ENCODE data around the gene TTYH2. TPM values are rescaled to one million over a fixed set of nuclear protein-coding genes. Genes with fewer than 3 reads are reported as not detected.

The TTYH2 gene
- total RNA-seq, 1 experiment from 2014 or later = 4.5 TPM

GRCh38 chr17:74182041-74182723 is 31.2 kb upstream of the TTYH2 start:
- POLR2A ChIA-PET = no interaction called here
- ATAC-seq (no peak), DNase-seq (ENCODE audit: low spot score) (no peak)
- Mint-ChIP-seq H3K36me3 (no peaks in the 10 kb centered on the region), H3K4me3 (no peak overlapping the region), H3K27ac (no peak overlapping the region), H3K9me3 (no peaks in the 10 kb centered on the region), H3K4me1 (peaks cover 12% of the 10 kb centered on the region), H3K27me3 (ENCODE audit: low read depth) (peaks cover 8% of the 10 kb centered on the region)
- no peak for TF ChIP-seq NFE2L1 (CRISPR knock-in tag; IDR thresholded peaks at IDR 0.05)
- no peak for TF ChIP-seq GABPB1 (CRISPR knock-in tag; IDR thresholded peaks at IDR 0.05)
- TF ChIP-seq, protein P1, sequence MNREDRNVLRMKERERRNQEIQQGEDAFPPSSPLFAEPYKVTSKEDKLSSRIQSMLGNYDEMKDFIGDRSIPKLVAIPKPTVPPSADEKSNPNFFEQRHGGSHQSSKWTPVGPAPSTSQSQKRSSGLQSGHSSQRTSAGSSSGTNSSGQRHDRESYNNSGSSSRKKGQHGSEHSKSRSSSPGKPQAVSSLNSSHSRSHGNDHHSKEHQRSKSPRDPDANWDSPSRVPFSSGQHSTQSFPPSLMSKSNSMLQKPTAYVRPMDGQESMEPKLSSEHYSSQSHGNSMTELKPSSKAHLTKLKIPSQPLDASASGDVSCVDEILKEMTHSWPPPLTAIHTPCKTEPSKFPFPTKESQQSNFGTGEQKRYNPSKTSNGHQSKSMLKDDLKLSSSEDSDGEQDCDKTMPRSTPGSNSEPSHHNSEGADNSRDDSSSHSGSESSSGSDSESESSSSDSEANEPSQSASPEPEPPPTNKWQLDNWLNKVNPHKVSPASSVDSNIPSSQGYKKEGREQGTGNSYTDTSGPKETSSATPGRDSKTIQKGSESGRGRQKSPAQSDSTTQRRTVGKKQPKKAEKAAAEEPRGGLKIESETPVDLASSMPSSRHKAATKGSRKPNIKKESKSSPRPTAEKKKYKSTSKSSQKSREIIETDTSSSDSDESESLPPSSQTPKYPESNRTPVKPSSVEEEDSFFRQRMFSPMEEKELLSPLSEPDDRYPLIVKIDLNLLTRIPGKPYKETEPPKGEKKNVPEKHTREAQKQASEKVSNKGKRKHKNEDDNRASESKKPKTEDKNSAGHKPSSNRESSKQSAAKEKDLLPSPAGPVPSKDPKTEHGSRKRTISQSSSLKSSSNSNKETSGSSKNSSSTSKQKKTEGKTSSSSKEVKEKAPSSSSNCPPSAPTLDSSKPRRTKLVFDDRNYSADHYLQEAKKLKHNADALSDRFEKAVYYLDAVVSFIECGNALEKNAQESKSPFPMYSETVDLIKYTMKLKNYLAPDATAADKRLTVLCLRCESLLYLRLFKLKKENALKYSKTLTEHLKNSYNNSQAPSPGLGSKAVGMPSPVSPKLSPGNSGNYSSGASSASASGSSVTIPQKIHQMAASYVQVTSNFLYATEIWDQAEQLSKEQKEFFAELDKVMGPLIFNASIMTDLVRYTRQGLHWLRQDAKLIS (CRISPR knock-in tag; IDR thresholded peaks at IDR 0.05; ENCODE audit: borderline replicate concordance) = no peak
- no peak for TF ChIP-seq NFATC4 (CRISPR knock-in tag; IDR thresholded peaks at IDR 0.05)
- no peak for TF ChIP-seq GRHL2 (CRISPR knock-in tag; IDR thresholded peaks at IDR 0.05; ENCODE audit: insufficient replicate concordance, severe bottlenecking)
- TF ChIP-seq ZNF416 (CRISPR knock-in tag; IDR thresholded peaks at IDR 0.05) = no peak
- TF ChIP-seq CDX4 (CRISPR knock-in tag; IDR thresholded peaks at IDR 0.05; ENCODE audit: borderline replicate concordance) = no peak
- no peak for TF ChIP-seq MYBL2 (CRISPR knock-in tag; IDR thresholded peaks at IDR 0.05)
- no peak for TF ChIP-seq ZNF263 (CRISPR knock-in tag; IDR thresholded peaks at IDR 0.05; ENCODE audit: low read depth)
- no peak for TF ChIP-seq FOXK1 (CRISPR knock-in tag; IDR thresholded peaks at IDR 0.05)
- TF ChIP-seq, protein P2, sequence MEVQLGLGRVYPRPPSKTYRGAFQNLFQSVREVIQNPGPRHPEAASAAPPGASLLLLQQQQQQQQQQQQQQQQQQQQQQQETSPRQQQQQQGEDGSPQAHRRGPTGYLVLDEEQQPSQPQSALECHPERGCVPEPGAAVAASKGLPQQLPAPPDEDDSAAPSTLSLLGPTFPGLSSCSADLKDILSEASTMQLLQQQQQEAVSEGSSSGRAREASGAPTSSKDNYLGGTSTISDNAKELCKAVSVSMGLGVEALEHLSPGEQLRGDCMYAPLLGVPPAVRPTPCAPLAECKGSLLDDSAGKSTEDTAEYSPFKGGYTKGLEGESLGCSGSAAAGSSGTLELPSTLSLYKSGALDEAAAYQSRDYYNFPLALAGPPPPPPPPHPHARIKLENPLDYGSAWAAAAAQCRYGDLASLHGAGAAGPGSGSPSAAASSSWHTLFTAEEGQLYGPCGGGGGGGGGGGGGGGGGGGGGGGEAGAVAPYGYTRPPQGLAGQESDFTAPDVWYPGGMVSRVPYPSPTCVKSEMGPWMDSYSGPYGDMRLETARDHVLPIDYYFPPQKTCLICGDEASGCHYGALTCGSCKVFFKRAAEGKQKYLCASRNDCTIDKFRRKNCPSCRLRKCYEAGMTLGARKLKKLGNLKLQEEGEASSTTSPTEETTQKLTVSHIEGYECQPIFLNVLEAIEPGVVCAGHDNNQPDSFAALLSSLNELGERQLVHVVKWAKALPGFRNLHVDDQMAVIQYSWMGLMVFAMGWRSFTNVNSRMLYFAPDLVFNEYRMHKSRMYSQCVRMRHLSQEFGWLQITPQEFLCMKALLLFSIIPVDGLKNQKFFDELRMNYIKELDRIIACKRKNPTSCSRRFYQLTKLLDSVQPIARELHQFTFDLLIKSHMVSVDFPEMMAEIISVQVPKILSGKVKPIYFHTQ (CRISPR knock-in tag; IDR thresholded peaks at IDR 0.05) = no peak
- TF ChIP-seq, protein P3, sequence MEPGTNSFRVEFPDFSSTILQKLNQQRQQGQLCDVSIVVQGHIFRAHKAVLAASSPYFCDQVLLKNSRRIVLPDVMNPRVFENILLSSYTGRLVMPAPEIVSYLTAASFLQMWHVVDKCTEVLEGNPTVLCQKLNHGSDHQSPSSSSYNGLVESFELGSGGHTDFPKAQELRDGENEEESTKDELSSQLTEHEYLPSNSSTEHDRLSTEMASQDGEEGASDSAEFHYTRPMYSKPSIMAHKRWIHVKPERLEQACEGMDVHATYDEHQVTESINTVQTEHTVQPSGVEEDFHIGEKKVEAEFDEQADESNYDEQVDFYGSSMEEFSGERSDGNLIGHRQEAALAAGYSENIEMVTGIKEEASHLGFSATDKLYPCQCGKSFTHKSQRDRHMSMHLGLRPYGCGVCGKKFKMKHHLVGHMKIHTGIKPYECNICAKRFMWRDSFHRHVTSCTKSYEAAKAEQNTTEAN (CRISPR knock-in tag; IDR thresholded peaks at IDR 0.05) = no peak
- no peak for TF ChIP-seq IRF1 (CRISPR knock-in tag; IDR thresholded peaks at IDR 0.05)
- TF ChIP-seq, protein P4, sequence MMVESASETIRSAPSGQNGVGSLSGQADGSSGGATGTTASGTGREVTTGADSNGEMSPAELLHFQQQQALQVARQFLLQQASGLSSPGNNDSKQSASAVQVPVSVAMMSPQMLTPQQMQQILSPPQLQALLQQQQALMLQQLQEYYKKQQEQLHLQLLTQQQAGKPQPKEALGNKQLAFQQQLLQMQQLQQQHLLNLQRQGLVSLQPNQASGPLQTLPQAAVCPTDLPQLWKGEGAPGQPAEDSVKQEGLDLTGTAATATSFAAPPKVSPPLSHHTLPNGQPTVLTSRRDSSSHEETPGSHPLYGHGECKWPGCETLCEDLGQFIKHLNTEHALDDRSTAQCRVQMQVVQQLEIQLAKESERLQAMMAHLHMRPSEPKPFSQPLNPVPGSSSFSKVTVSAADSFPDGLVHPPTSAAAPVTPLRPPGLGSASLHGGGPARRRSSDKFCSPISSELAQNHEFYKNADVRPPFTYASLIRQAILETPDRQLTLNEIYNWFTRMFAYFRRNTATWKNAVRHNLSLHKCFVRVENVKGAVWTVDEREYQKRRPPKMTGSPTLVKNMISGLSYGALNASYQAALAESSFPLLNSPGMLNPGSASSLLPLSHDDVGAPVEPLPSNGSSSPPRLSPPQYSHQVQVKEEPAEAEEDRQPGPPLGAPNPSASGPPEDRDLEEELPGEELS (CRISPR knock-in tag; IDR thresholded peaks at IDR 0.05) = no peak
- TF ChIP-seq, protein P5, sequence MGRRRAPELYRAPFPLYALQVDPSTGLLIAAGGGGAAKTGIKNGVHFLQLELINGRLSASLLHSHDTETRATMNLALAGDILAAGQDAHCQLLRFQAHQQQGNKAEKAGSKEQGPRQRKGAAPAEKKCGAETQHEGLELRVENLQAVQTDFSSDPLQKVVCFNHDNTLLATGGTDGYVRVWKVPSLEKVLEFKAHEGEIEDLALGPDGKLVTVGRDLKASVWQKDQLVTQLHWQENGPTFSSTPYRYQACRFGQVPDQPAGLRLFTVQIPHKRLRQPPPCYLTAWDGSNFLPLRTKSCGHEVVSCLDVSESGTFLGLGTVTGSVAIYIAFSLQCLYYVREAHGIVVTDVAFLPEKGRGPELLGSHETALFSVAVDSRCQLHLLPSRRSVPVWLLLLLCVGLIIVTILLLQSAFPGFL (CRISPR knock-in tag; IDR thresholded peaks at IDR 0.05; ENCODE audit: borderline replicate concordance) = no peak
- TF ChIP-seq ELF4 (CRISPR knock-in tag; IDR thresholded peaks at IDR 0.05; ENCODE audit: low read depth) = no peak
- TF ChIP-seq, protein P6, sequence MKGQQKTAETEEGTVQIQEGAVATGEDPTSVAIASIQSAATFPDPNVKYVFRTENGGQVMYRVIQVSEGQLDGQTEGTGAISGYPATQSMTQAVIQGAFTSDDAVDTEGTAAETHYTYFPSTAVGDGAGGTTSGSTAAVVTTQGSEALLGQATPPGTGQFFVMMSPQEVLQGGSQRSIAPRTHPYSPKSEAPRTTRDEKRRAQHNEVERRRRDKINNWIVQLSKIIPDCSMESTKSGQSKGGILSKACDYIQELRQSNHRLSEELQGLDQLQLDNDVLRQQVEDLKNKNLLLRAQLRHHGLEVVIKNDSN (CRISPR knock-in tag; IDR thresholded peaks at IDR 0.05) = no peak
- TF ChIP-seq, protein P7, sequence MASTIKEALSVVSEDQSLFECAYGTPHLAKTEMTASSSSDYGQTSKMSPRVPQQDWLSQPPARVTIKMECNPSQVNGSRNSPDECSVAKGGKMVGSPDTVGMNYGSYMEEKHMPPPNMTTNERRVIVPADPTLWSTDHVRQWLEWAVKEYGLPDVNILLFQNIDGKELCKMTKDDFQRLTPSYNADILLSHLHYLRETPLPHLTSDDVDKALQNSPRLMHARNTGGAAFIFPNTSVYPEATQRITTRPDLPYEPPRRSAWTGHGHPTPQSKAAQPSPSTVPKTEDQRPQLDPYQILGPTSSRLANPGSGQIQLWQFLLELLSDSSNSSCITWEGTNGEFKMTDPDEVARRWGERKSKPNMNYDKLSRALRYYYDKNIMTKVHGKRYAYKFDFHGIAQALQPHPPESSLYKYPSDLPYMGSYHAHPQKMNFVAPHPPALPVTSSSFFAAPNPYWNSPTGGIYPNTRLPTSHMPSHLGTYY (CRISPR knock-in tag; IDR thresholded peaks at IDR 0.05) = no peak
- CTCF ChIA-PET = interaction anchor here (0.6 to 6.6 kb wide), 7 partner anchors 17 to 875 kb away, joined by 3 to 48 read pairs (median 5); no protein-coding TSS in a partner anchor

All from WTC11 (cell line).